Measurements from ENCODE around the gene SPAG16.

Gene SPAG16

DNA sequence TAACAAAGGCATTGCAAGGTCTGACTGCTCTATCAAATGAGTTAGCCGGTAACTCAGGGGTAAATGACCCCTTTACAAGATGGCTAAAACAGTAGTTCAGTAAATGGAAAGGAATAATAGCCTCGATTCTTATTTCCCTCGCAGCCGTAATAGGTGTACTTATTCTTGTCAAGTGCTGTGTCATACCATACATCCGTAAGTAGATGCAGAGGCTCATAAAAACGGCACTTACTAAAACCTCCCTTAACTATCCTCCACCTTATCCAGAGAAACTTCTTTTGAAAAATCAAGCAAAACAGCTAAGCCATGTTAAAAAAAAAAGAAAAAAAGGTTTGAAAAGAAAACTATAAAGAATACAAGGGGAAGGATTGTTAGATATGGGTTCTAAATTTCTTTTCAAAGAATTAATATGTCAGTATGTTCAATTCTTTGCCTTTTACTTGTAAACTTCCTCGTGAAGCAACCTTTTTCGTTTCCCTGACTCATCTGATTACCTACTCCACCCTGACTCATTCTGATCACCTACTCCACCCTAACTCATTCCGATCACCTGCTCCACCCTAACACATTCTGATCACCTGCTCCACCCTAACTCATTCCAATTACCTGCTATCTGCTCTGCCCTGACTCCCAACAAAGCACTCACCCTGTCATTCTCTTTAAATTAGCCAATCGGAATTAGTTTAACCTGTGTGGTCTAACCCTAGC is 127.5 kb downstream of the SPAG16 start:
- DNase-seq, result no peak

- DNase-seq, result no peak
Observed at GRCh38 chr2:213415093-213415492, 130.8 kb downstream of the SPAG16 start.

DNA sequence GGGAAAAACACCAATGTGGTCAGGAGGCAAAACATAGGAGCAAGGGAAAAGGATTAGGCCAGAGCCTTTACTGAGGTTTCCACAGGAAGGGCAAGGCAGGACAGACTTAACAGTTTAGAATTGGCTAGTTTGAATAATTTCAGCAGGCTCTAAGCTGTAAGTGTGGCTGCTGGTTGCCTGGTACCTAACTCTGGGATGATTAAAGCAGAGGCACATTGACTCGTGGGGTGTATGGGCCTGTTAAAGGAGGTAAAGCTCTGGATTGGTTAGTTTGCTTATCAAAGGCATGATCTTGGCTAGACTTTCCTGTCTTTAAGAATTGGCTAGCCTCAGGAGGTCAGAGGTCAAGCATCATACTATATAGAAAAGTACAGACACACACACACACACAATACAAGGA is 132.6 kb downstream of the SPAG16 start:
- no peak for DNase-seq

DNA sequence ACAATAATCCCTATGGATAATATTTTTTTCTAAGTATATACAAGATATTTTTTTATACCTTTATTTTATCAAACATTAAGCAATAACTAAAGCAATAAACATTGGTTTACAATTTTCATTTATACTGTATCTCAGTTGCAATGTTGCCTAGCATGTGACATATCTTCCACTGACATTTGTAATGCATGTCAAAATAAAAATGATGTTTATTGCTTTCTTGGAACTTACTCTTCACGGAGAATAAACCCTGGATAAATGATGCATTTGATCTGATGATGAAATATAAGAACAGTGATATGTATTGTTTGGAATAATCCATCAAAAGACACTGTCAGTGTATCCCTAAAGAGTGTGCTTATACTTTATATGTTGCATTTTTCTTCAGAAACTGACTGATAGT is 135.7 kb downstream of the SPAG16 start:
- DNase-seq, result no peak

- no peak for DNase-seq
Observed at GRCh38 chr2:213420828-213421385, 136.6 kb downstream of the SPAG16 start.

- DNase-seq, result no peak
Observed at GRCh38 chr2:213422211-213422610, 137.9 kb downstream of the SPAG16 start.

DNA sequence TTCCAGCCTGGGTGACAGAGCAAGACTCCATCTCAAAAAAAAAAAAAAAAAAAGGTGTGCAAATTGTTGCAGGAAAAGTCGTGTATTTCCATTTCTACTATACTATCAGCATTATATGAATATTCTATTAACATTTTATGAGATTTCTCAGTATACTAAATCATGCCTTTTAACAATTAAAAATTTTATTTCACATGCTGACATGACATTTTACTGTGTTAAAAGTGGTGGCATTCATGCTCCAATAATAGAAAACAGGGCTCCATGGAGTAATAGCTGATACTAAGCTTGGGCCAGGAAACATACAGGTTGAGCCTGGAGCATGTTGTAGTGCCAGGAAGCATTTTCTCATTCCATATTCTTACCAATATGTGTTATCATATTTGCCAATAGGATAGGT is 141.4 kb downstream of the SPAG16 start:
- DNase-seq, result no peak

GRCh38 chr2:213429516-213429915 is 145.3 kb downstream of the SPAG16 start:
- no peak for DNase-seq

GRCh38 chr2:213443921-213444320 is 159.7 kb downstream of the SPAG16 start:
- DNase-seq, result no peak

GRCh38 chr2:213451542-213452239 is 167.4 kb downstream of the SPAG16 start:
- DNase-seq, result no peak

- no peak for DNase-seq
Observed at GRCh38 chr2:213455316-213456008, 171.2 kb downstream of the SPAG16 start.

GRCh38 chr2:213475433-213475832 is 191.2 kb downstream of the SPAG16 start:
- DNase-seq, result no peak

- no peak for DNase-seq
Observed at GRCh38 chr2:213476641-213477040, 192.4 kb downstream of the SPAG16 start.

- no peak for DNase-seq
Observed at GRCh38 chr2:213490087-213490486, 205.8 kb downstream of the SPAG16 start.

DNA sequence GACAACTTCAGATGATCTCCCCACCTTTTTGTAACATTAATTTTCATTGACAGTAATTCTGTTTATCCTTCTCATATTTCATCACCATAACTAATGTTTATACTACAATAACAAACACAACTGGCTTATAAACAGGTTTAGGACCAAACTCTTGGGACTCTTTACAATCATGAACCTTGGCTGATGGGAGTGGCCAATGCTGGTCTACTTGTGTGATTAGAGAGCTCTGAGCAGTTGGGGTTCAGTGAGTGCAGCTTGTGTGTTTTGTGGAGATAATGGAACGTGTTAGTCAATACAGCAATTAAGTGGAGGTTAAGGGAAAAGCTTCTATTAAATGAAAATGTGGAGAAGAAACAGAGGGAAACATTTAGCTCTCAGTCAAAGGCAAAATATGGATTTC is 207.1 kb downstream of the SPAG16 start:
- no peak for DNase-seq

DNA sequence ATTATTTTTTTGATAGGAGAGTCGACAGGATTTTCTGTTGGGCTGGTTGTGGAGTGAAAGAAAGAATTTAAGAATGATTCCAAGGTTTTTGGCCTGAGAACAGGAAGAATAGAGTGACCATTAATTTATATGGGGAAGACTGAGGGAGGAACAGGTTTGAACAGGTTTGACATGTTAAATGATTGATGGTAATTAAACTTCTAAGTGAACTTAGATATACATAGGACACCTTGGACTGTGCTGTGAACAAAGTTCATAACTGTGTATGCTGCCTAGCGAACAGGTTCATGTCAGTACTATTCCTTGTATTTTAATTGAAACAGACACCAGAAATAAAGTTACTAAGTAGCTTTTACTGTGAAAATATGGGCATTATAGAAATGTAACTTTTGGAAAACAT is 212.0 kb downstream of the SPAG16 start:
- DNase-seq, result no peak

DNA sequence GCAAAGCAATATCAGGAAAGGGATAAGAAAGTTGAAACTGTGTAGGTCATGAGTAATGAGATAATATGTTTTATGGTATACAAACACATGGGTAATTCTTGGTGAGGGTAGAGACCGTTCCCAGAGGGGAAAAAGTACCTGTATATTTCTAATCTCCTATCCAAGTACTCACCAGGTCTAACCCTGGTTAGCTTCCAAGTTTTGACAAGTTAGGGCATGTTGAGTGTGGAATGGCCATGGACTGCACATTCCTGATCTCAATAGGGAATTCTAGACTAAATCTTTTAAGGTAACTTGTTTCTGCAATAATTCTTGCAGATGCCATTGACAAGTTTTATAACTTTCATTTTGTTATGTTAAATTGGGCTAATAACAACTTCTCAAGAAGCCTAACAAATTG is 216.6 kb downstream of the SPAG16 start:
- DNase-seq, result no peak

- DNase-seq, result no peak
Observed at GRCh38 chr2:213524164-213524563, 239.9 kb downstream of the SPAG16 start.

DNA sequence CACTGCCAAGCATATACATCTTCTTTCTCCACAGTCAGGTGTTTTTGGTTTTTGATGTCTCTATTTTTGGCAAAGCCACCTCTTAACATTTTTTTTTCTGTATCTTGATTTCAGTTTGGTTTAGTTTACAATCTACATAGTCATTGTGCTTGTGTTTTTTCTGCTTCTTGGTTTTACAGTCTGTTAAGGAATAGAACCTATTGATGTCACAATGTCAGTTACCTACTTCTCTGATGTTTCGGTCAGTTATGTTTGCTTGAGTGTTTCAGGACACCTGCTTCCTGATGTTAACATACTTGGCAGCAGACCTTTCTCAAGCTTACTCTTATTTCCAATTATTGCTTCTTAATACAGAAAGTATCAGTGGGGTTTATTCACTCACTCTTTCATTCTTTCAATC is 253.3 kb downstream of the SPAG16 start:
- no peak for DNase-seq

DNA sequence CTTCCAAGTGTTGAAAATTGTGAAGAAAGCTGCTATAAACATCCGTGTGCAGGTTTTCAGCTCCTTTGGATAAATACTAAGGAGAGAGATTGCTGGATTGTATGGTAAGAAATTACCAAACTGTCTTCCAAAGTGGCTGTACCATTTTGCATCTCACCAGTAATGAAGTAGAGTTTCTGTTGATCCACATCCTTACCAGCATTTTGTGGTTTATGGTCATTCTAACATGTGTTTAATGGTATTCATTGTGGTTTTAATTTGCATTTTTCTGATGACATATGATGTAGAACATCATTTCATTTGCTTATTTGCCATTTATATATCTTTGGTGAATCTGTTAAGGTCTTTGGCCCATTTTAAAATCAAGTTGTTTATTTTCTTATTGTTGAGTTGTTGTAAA is 260.7 kb downstream of the SPAG16 start:
- no peak for DNase-seq

DNA sequence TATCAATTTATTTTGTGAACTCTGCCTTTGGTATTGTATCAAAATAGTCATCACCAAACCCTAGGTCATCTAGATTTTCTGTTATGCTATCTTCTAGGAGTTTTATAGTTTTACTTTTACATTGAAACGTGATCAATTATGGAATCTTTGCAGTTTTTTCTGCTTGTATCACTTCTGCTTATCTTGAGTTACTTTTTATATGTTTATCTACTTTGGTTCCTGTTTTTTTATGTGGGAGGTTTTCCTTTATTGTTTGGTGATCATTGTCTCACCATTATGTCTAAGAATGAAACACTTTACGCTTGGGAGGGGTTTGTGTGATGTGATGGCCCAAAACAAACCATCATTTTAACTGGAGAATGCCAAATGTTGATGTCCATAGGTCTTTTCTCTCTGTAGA is 261.2 kb downstream of the SPAG16 start:
- DNase-seq, result no peak

- no peak for DNase-seq
Observed at GRCh38 chr2:213545964-213546475, 261.8 kb downstream of the SPAG16 start.

DNA sequence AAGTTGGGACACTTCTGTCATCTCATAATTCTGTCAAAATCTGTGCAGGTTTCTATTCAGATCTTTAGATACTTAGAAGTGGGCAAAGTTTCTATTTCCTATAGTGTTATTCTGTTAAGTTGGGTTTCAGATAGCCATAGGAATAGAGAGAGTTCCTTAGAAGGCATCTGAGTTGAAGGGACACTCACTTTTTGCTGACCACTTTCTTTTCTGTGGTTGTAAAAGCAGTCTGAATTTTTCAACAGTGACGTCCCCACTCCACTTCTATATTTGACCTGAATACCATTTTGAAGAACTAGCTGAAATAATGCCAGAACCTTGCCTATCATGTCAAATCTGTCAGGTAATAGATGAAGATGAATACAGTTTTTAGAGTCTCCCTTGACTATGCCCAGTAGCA is 267.3 kb downstream of the SPAG16 start:
- DNase-seq, result no peak

DNA sequence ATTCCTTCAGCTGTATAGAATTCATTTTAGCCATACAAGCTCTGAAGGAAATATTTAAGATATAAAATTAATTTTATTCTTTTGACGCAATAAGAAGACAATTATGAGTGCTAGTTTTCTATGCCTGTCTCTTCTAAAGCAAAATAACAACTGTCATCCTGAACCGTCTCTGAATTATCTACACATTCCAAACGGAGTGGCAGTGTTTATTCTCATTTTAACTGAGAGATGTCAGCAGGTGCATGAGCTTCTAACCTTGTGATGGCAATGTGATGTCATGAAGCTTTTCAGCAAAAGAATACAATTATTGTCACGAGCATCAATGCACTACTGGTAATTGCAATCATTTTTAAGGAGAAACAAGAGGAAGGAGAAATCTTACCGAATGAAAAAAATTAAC is 274.8 kb downstream of the SPAG16 start:
- no peak for DNase-seq

Data from NCI-H2227 treated with DMSO at 0.1 percent for 48 hours (cell line).